HepG2 (cell line): ENCODE data around the gene MRI1. TPM values are rescaled to one million over a fixed set of nuclear protein-coding genes. Genes with fewer than 3 reads are reported as not detected.

ENCODE experiments used
- AHR ChIP-seq: IDR thresholded peaks from 2 replicates; pipeline ENCODE4 v1.6.1; 2018; ENCODE audit warnings: missing genetic modification reagents, missing compliant biosample characterization
- ATAD3A ChIP-seq: sonication (generic); formaldehyde crosslinking; IDR thresholded peaks from 2 replicates; pipeline ENCODE4 v1.4.0; 2020; ENCODE audit warnings: missing genetic modification reagents
- CHD2 ChIP-seq: IDR thresholded peaks from 2 replicates; pipeline ENCODE4 v1.6.1; 2011; ENCODE audit warnings: low read depth, low read length, improper control_type of control experiment
- KDM6A ChIP-seq: IDR thresholded peaks from 2 replicates; pipeline ENCODE4 v1.6.1; 2016; ENCODE audit warnings: low read depth
- NFIC ChIP-seq: IDR thresholded peaks from 2 replicates; pipeline ENCODE4 v1.6.1; 2012; ENCODE audit warnings: mild to moderate bottlenecking, low read length, inconsistent platforms
- PLRG1 ChIP-seq: fragments of 450-650 bp; conservative IDR thresholded peaks from 2 replicates; pipeline ENCODE4 v1.6.1; 2016
- ZFY ChIP-seq: sonication (generic); formaldehyde crosslinking; IDR thresholded peaks from 2 replicates; pipeline ENCODE4 v1.4.0; 2020; ENCODE audit warnings: missing genetic modification reagents
- ZNF329 ChIP-seq: sonication (generic); formaldehyde crosslinking; IDR thresholded peaks from 2 replicates; pipeline ENCODE4 v1.9.0; 2021; ENCODE audit warnings: low read depth, mild to moderate bottlenecking, missing genetic modification reagents
- ZNF878 ChIP-seq: sonication (generic); formaldehyde crosslinking; IDR thresholded peaks from 2 replicates; pipeline ENCODE4 v1.8.1; 2023; ENCODE audit warnings: mild to moderate bottlenecking, missing genetic modification reagents, moderate library complexity
- polyA plus RNA-seq, 8 experiments: library from polyadenylated mRNA; depleted of rRNA in 3 of 8; stranded (reverse) in 7 of 8; unstranded in 1 of 8; fragments of >200 nt; fragmentation: Illumina TruSeq in 4 of 8; extraction: Trizol in 4 of 8; gene quantifications; 2 replicates each; pipeline versions ENCODE4 v1.2.1 to v1.2.3, GENCODE V29; 2011 to 2016; ENCODE audit warnings: low read depth in 4 of 8, missing spikeins in 1 of 8, mixed read lengths in 1 of 8; ENCODE audit not compliant: insufficient read depth in 1 of 8
- total RNA-seq, 5 experiments: library from RNA; depleted of rRNA; stranded (reverse); fragments of >200 nt; fragmentation: Illumina TruSeq; extraction: Trizol; gene quantifications; 2 replicates each; pipeline ENCODE4 v1.2.3, GENCODE V29; 2016; ENCODE audit warnings: low read depth in 1 of 5
- TF ChIP-seq, protein P1 (sequence below): sonication (generic); formaldehyde crosslinking; IDR thresholded peaks from 2 replicates; pipeline ENCODE4 v1.4.0; 2020; ENCODE audit warnings: mild to moderate bottlenecking, missing genetic modification reagents
- TF ChIP-seq, protein P2 (sequence below): IDR thresholded peaks from 2 replicates; pipeline ENCODE4 v1.6.1; 2016; ENCODE audit warnings: mild to moderate bottlenecking, missing biosample characterization, missing genetic modification reagents

Gene MRI1
- total and polyA plus RNA-seq, 2 of the 13 experiments (the other 11 are each of a cell fraction or from before 2014, with no cell fraction given) = 20.1 to 20.6 TPM

DNA sequence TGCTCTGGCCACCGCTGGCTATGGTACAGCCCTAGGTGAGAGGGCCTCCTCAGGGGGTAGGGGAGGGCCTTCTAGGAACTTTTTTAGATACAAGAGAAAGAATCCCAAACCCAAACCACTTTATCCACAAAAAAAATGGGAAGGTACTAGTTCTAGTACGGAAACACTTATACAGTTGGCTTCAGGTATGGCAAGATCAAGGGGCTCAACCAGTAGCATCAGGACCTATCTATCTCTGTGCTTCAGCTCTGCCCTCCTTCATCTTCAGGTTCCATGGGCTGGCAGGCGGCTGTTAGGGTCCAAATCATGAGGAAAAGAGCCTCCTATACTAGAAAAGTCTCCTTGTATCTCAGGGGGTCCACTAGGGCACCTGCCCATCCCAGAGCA lies 1.8 kb downstream of the MRI1 start (continued):
- TF ChIP-seq, protein P1, sequence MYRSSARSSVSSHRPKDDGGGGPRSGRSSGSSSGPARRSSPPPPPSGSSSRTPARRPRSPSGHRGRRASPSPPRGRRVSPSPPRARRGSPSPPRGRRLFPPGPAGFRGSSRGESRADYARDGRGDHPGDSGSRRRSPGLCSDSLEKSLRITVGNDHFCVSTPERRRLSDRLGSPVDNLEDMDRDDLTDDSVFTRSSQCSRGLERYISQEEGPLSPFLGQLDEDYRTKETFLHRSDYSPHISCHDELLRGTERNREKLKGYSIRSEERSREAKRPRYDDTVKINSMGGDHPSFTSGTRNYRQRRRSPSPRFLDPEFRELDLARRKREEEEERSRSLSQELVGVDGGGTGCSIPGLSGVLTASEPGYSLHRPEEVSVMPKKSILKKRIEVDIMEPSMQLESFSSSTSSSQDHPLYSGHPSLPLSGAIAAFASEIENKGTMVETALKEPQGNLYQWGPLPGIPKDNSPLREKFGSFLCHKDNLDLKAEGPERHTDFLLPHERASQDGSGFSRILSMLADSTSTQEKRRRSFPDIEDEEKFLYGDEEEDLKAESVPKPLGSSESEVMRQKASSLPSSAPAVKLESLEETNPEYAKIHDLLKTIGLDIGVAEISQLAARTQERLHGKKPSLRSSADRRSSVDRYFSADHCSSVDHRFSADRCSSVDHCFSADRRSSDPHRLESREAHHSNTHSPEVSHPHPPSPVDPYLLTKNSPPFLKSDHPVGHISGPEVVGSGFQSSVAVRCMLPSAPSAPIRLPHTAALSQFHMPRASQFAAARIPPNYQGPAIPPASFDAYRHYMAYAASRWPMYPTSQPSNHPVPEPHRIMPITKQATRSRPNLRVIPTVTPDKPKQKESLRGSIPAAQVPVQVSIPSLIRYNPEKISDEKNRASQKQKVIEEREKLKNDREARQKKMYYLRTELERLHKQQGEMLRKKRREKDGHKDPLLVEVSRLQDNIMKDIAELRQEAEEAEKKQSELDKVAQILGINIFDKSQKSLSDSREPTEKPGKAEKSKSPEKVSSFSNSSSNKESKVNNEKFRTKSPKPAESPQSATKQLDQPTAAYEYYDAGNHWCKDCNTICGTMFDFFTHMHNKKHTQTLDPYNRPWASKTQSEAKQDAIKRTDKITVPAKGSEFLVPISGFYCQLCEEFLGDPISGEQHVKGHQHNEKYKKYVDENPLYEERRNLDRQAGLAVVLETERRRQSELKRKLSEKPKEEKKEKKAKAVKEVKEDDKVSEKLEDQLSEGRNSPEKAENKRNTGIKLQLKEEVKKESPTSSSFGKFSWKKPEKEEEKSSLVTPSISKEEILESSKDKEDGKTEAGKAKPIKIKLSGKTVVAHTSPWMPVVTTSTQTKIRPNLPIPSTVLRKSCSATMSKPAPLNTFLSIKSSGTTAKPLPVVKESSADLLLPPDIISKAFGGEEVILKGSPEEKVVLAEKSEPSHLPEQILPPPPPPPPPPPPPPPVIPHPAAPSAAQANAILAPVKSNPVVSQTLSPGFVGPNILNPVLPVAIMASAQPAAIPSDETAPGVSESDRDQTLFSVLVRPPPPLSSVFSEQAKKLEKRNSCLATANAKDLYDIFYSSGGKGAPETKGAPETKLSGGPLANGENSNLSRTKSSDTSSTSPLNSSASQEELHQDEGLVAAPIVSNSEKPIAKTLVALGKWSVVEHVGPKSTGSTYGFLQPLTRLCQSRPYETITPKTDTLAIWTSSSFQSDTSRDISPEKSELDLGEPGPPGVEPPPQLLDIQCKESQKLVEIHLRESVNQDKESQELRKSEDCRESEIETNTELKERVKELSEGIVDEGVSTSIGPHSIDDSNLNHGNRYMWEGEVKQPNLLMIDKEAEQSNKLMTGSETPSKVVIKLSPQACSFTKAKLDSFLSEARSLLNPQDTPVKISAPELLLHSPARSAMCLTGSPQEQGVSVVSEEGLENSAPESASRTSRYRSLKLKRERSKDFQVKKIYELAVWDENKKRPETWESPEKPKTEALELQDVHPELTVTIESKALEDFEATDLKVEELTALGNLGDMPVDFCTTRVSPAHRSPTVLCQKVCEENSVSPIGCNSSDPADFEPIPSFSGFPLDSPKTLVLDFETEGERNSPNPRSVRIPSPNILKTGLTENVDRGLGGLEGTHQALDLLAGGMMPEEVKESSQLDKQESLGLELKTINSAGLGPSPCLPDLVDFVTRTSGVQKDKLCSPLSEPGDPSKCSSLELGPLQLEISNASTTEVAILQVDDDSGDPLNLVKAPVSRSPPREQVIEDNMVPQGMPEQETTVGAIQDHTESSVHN (CRISPR knock-in tag) = no peak
- peak; percentile 98 for TF ChIP-seq ZNF329
- no peak for TF ChIP-seq KDM6A
- no peak for TF ChIP-seq NFIC
- no peak for TF ChIP-seq CHD2
- TF ChIP-seq, protein P2, sequence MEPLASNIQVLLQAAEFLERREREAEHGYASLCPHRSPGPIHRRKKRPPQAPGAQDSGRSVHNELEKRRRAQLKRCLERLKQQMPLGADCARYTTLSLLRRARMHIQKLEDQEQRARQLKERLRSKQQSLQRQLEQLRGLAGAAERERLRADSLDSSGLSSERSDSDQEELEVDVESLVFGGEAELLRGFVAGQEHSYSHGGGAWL (CRISPR knock-in tag) = no peak
- no peak for TF ChIP-seq AHR (CRISPR knock-in tag)
- no peak for TF ChIP-seq ZNF878 (CRISPR knock-in tag)
- no peak for TF ChIP-seq PLRG1
- 0 out of 2 replicates have a peak, but pooled peaks have one; percentile 21 for TF ChIP-seq ZFY
- TF ChIP-seq ATAD3A (CRISPR knock-in tag) = no peak
